Activated CD8-positive, alpha-beta memory T cell treated with anti-CD3 and anti-CD28 coated beads for 24 hours (primary cell): ENCODE measurements around the gene FERMT3.
"Not testable (repeated sequence)": the region's sequence is repeated elsewhere in the genome, so short reads cannot be mapped to it uniquely, and the experiment has no call there.

Experiments
- DNase-seq: peaks from one replicate; pipeline ENCODE4 v3.0.0-alpha.2; 2020

The FERMT3 gene

DNA sequence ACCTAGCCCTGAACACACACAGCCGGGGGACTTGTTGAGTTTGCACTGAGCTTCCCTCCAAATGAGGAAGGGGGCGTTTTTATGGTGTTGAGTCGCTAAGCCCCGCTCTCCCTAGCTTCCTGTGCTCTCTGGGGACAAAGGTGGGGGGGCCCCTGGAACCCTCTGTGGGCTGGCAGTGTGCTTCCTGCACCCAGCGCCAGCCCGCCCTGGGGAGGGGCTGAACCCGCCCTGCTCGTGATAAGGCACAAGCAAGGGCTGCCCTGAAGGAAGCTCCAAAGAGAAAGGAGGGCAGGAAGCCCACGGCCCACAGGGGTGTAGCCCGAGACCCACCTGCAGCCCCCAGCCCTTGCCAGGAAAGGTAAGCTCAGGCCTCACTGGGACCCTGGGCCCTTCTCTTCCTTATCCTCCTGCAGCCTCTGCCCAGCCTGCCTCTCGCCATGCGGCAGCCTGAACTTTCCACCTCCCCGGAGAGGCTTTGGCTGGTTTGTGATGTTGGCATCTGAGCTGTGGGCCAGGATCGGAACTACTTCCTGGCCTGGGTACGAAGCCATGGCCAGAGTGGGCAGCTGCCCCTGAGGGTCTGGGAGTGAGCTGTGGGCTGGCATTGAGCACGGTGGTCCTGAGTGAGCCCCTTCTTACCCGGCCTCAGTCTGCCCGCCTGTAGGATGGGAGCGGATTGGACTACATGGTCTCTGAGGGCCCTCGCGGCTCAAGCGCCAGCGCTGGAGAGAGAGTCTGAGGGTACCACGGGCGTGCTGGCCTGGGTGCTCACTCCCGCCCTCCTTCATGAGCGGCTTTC, at the start of gene FERMT3:
FERMT3 (plus strand) TSS at position 265 of the 799 bp plus-strand sequence. CDS start 644 bp downstream, outside the sequence.
- peak; percentile 88 for DNase-seq

DNA sequence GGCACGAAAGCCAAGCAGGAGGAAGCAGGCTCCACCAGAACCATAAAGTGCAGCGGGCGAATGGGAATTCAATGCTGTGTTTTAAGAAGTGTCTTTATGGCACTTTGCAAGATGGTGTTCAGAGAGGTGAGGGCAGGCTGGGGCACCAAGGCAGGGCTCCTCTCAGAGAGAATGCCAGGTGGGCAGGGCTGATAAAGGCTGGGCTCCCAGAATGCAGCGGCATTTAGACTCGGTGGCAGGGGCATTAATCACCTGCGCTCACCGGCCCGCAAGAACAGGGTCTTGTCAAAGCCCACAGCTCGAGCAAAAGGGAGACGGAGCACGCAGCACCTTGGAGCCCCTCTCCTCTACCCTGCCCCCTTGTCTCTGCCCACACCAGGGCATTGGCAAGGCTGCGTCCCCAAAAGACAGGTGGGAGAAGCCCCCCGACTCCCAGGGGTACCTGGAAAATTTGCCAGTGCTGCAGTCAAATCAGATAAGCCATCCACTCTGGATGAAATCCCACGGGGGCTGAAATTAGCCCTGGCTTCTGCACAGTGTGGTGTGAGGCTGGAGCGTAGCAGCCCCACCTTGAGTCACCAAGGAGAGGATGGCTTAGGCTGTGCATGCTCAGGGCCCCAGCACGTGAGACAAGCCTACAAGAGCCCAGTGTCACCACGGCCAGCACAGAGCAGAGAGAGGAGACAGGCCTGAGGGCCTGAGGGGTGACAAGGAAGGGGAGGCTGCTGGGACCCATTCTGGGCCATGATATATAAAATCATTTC, 48.7 kb upstream of the FERMT3 start:
- DNase-seq, result no peak

DNA sequence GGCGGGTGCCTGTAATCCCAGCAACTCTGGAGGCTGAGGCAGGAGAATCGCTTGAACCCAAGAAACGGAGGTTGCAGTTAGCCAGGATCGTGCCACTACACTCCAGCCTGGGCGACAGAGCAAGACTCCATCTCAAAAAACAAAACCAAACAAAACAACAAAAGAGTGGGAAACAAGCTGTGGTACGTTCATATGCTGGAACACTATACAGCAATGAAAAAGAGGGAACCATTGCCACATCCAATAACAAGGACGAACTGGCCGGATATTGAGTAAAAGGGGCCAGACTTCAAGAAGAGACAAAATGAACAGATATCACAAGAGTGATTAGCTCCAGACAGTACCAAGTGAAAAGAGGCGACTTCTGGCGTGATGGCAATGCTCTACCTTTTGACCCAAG, 45.5 kb upstream of the FERMT3 start:
- DNase-seq, result no peak

DNA sequence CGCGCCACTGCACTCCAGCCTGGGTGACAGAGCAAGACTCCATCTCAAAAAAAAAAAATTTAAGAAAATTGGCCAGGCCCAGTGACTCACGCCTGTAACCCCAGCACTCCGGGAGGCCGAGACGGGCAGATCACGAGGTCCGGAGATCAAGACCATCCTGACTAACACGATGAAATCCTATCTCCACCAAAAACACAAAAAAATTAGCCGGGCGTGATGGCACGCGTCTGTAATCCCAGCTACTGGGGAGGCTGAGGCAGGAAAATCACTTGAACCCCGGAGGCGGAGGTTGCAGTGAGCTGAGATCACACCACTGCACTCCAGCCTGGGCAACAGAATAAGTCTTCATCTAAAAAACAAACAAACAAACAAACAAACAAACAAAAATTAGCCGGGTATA, 43.8 kb upstream of the FERMT3 start:
- not testable (repeated sequence) for DNase-seq

DNA sequence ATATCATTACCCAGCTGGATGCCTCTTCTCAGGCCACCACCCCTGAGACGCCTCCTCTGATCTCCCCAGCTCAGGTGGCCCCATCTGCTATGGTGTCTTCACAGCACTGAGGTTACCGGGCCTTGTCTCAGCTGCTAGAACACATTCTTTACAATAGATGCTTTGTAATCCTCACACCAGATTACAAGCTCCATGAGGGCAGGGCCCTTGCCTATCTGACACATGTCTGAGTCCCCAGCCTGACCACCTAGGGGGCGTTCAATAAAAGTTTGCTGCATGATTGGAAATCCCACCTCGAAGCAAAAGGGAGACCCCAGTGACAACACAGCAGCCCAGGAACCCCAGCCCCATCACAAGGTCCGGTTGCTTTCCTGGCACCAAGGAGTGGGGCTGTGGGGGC, 42.6 kb upstream of the FERMT3 start:
- no peak for DNase-seq

- DNase-seq, result peak; percentile 60
Measured at GRCh38 chr11:64164392-64165312, 41.9 kb upstream of the FERMT3 start.

DNA sequence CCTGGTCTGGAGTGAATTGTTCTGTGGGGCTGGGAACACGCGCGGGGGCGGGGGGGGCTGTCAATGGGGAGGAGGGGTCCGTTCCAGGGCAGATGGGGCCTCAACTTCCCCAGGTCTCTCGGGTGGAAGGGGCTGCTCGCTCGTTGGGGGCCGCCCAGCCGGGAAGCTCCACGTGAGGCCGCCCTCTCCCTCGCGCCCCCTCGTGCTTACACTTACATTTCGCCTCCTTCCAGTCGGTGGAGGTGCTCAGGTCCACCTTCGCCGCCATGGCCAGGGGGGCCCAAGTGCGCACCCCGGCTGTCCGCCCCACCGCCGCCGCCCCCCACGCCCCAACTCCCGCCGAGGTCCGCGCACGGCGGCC, 41.1 kb upstream of the FERMT3 start:
- DNase-seq, result no peak

GRCh38 chr11:64165842-64166635, 40.5 kb upstream of the FERMT3 start, which contains the start of gene MACROD1:
Gene MACROD1, minus strand, starts transcription at chr11:64166113. Its CDS starts 119 bp downstream, at chr11:64165994.
- peak; percentile 92 for DNase-seq

- DNase-seq, result no peak
Measured at GRCh38 chr11:64170419-64170818, 36.1 kb upstream of the FERMT3 start.

DNA sequence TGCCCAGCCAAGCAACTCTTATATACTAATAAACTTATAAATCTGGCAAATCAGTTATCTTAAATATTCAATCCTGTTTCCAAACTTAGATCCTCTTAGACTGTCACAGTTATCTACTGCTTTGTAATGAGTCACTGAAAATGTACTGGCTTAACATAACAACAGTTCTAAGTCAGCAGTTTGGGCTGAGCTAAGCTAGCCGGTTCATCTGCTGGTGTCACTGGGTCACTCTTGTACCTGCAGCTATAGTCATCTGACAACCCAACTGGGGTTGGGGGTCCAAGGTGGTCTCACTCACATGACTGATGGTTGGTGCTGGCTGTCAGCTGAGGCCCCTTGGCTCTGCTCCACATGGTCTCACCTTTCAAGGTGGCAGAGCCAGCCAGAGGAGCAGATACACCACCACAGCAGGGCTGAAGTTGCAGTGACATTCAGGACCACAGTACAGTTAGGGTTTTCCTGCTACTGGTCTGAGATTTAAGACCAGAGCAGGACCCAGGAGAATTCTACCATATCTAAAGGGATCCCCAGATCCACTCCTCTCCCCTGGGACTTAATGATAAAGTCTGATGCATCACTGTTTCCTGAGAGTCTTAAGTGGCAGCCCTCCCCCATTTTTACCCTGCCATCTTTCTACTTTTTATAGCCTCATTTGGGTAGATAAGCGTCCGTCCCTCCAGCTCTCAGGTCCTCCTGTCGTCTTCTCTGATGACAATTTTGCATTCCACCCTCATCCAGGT, 32.7 kb upstream of the FERMT3 start:
- DNase-seq, result no peak

- no peak for DNase-seq
Measured at GRCh38 chr11:64176751-64177150, 29.8 kb upstream of the FERMT3 start.

DNA sequence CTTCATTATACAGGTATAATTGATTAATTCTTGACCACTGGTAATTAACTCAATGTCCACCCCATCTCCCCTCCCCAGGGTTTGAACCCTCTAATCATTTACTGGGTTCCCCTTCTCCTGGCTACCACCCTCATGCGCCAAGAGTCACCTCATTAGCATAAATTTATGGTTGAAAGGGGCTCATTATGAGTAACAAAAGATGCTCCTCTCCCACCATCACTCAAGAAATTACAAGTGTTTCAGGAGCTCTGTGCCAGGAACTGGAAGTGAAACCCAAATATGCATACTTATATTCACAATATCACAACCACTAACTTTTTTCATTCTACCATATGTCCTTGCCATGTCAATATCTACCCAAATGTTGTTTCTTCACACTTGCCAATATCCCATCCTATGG, 28.3 kb upstream of the FERMT3 start:
- no peak for DNase-seq

DNA sequence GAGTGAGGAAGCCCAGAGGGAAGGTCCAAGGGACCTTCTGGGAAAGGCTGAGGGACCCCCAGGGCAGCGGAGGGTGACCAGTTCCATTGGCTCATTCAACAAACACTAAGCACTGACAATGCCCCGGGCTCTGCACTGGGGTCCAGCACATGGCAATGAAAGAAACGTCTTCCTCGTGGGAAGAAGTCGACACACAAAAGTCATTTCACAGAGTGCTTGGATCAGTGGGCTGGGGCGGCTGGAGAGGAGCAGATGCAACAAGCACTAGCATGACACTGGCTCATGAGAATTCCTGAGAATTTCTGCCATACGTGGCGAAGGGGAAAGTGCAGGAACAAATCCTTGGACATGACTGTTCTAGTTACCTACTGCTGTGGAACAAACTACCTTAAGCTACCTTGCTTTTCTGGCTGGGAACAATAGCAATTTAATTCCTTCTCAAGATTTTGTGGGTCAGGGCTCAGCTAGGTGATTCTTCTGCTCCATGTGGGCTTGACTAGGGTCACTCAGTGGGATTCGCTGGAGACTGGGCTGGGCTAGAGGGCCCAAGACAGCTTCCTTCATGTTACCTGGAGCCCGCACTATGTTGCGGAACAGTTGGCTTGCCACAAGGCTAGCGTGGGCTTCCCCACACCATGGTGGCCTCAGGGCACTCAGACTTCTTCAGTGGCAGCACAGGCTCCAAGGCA, 27.4 kb upstream of the FERMT3 start:
- no peak for DNase-seq

GRCh38 chr11:64180891-64181290, 25.6 kb upstream of the FERMT3 start:
- no peak for DNase-seq

DNA sequence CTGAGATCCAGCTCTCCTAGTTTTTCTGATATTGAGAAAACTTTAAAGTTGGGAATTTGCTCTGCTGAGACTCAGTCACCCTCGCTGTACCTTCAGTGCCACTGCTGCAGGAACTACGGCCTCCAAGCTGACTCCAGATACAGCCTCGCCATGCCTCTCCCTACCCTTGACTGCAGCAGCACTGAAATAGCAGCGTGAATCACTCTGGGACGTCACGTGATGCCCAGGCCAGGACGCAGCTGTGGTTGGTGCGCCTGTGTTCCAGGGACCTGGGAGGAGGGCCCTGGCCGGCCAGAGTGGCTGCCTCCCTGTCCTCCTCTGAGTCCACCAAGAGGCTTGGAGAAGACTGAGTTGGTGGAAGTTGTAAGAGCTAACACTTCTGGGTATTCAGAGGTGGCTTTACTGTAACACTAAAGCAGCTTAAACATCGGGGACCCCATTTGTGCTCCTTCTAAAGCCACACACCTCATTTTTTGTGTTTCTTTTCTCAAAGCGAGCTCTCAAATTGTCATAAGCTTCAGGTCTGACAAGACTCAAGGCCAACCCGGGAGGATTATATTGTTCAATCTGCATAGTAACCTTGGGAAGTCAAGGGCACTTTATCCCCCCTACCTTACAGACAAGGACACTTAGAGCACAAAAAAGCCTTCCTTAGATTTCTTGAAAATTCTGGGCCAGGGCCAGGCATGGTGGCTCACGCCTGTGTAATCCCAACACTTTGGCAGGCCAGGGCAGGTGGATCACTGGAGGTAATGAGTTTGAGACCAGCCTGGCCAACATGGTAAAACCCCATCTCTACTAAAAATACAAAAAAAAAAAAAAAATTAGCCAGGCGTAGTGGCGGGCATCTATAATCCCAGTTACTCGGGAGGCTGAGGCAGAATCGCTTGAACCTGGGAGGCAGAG, 24.8 kb upstream of the FERMT3 start:
- peak; percentile 73 for DNase-seq

- DNase-seq, result no peak
Measured at GRCh38 chr11:64183890-64184289, 22.6 kb upstream of the FERMT3 start.

DNA sequence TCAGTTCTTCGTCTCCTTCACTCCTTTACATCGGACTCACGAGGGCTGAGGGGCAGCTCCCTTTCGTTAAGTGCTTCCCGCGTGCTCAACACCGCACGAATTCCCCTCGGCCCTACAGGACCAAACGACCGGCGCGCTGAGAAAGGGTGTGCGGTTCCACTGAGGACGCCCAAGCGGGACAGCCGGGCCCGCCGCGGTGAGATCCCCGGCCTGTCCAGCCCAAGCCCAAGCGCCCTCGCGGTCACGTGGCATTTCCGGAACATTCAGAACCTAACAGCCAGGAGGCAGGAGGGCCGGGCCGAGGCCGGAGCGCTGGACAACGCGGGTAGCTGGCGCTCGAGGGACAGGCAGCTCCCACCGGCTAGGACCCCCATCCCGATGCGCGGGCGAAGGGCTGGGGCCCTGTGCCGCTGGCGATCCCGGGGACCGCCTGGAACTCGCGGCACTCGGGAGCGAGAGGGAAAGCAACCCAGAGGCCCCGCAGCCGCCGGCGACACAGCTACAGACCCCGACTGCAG, 21.3 kb upstream of the FERMT3 start:
- DNase-seq, result no peak

DNA sequence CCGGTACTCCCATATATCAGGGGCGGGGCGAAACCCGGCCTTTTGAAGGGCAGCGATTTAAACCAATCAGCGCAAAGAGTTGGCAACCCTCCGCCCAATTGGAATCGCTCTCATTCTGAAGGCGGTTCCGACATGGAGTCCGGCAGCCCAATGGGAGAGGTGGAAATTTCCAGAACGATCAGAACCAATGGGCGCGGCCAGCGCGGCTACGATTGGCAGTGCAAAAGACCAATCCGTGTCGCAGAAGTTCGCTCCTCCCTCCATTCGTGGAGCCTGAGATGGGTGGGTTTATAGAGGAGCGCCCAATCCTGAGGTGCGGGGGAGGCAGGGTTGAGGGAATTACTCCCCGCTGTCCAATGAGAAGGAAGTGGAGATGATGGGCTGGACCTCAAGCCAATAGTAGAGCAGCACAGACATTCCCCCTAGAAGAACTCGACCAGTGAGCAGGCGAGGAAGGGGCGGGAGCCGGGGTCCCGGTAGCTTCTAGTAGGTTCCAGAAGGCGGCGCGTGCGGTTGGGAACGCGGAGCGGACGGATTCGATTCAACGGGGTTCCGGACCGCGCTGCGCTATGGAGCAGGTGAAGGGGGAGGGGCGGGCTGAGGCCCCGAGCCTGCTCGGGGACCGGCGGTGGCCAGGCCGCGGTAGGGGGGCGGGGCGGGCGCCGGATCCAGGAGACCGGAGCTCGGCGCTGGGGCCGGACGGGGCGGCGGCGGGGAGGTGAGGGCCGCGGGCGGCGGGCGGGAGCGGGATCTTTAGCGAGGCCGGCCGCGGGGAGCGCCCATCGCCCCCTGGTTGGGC, 20.6 kb upstream of the FERMT3 start, which contains the start of gene STIP1:
STIP1 (plus strand) TSS at position 479 of the 799 bp plus-strand sequence; CDS start at position 570, 91 bp downstream.
- peak; percentile 99 for DNase-seq
